ENCODE measurements around the gene RNF38. TPM values are rescaled to one million over a fixed set of nuclear protein-coding genes. Genes with fewer than 3 reads are reported as not detected.

RNF38 gene
- total RNA-seq, 2 experiments from 2014 or later, result 88.1 to 104 TPM

GRCh38 chr9:36364577-36364976 is 35.5 kb downstream of the RNF38 start:
- Mint-ChIP-seq H3K27ac (no peak overlapping the region), H3K36me3 (ENCODE audit: low read depth) (peaks cover 70% of the 10 kb centered on the region)

GRCh38 chr9:36363448-36363847 is 36.6 kb downstream of the RNF38 start:
- peaks cover 11% of the 10 kb centered on the region for H3K4me1 Mint-ChIP-seq (ENCODE audit: low read depth)
- DNase-seq, result no peak
- CTCF ChIA-PET, result no interaction called here

More at GRCh38 chr9:36364577-36364976, 35.5 kb downstream of the RNF38 start:
- ChIA-PET POLR2A (no interaction called here), CTCF (interaction anchor here (1.2 kb wide), 1 partner anchor 11 kb away, joined by 3 read pairs; no protein-coding TSS in a partner anchor)
- ATAC-seq (ENCODE audit: poor library complexity) (no peak), DNase-seq (no peak)
- Histone ChIP-seq H3K36me3 (ENCODE audit: insufficient read depth, low read length) (peaks cover 46% of the 10 kb centered on the region), H3K27me3 (ENCODE audit: control insufficient read depth in 1 of 2, insufficient read depth in 2 of 2, low read length in 2 of 2) (no peaks in the 10 kb centered on the region), H3K27ac (ENCODE audit: low read depth in 1 of 2, low read length in 2 of 2) (no peak overlapping the region), H3K4me3 (ENCODE audit: low read length) (no peak overlapping the region), H3K9me3 (ENCODE audit: control insufficient read depth in 1 of 2, insufficient read depth in 1 of 2, low read length in 2 of 2) (no peaks in the 10 kb centered on the region), H3K4me1 (ENCODE audit: insufficient read depth, low read length) (no peaks in the 10 kb centered on the region)
- Mint-ChIP-seq H3K4me1 (ENCODE audit: low read depth) (peaks cover 10% of the 10 kb centered on the region), H3K4me3 (no peak overlapping the region), H3K9me3 (no peaks in the 10 kb centered on the region), H3K27me3 (no peaks in the 10 kb centered on the region)
- intact Hi-C loops (cut with DNase I, micrococcal nuclease), result no loop called here
- TF ChIP-seq, protein P1, sequence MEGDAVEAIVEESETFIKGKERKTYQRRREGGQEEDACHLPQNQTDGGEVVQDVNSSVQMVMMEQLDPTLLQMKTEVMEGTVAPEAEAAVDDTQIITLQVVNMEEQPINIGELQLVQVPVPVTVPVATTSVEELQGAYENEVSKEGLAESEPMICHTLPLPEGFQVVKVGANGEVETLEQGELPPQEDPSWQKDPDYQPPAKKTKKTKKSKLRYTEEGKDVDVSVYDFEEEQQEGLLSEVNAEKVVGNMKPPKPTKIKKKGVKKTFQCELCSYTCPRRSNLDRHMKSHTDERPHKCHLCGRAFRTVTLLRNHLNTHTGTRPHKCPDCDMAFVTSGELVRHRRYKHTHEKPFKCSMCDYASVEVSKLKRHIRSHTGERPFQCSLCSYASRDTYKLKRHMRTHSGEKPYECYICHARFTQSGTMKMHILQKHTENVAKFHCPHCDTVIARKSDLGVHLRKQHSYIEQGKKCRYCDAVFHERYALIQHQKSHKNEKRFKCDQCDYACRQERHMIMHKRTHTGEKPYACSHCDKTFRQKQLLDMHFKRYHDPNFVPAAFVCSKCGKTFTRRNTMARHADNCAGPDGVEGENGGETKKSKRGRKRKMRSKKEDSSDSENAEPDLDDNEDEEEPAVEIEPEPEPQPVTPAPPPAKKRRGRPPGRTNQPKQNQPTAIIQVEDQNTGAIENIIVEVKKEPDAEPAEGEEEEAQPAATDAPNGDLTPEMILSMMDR (IDR thresholded peaks at IDR 0.05), result no peak

DNA sequence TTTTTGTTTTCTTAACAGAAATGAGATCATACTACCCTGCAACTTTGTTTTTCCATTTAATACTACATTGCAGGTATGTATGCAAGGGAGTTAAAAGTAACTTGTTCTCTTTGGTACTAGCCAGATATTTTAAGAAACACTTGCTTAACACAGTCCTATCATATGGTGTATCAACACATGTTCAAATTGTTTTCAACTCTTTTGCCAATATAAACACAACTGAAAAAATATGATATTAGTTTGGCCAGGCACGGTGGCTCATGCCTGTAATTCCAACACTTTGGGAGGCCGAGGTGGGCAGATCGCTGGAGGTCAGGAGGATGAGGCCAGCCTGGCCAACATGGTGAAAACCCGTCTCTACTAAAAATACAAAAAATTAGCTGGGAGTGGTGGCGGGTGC is 41.6 kb downstream of the RNF38 start:
- peaks cover 73% of the 10 kb centered on the region for H3K36me3 Mint-ChIP-seq (ENCODE audit: low read depth)
- ATAC-seq (ENCODE audit: poor library complexity) (no peak), DNase-seq (no peak)
- H3K9me3 ChIP-seq (ENCODE audit: control insufficient read depth in 1 of 2, insufficient read depth in 1 of 2, low read length in 2 of 2), result no peaks in the 10 kb centered on the region
- H3K36me3 ChIP-seq (ENCODE audit: insufficient read depth, low read length), result peaks cover 42% of the 10 kb centered on the region
- intact Hi-C loops (cut with DNase I, micrococcal nuclease), result no loop called here
- H3K4me1 Mint-ChIP-seq (ENCODE audit: low read depth), result peaks cover 22% of the 10 kb centered on the region
- no peak overlapping the region for H3K27ac ChIP-seq (ENCODE audit: low read depth in 1 of 2, low read length in 2 of 2)
- H3K4me3 ChIP-seq (ENCODE audit: low read length), result no peak overlapping the region
- CTCF ChIA-PET, result no interaction called here
- POLR2A ChIA-PET, result no interaction called here
- no peaks in the 10 kb centered on the region for H3K9me3 Mint-ChIP-seq
- H3K27me3 ChIP-seq (ENCODE audit: control insufficient read depth in 1 of 2, insufficient read depth in 2 of 2, low read length in 2 of 2), result no peaks in the 10 kb centered on the region
- H3K4me3 Mint-ChIP-seq, result no peak overlapping the region
- no peaks in the 10 kb centered on the region for H3K4me1 ChIP-seq (ENCODE audit: insufficient read depth, low read length)
- no peaks in the 10 kb centered on the region for H3K27me3 Mint-ChIP-seq
- no peak overlapping the region for H3K27ac Mint-ChIP-seq
- TF ChIP-seq, protein P1 (IDR thresholded peaks at IDR 0.05), result no peak

More at GRCh38 chr9:36363448-36363847, 36.6 kb downstream of the RNF38 start:
- Mint-ChIP-seq H3K36me3 (ENCODE audit: low read depth) (peaks cover 67% of the 10 kb centered on the region), H3K9me3 (no peaks in the 10 kb centered on the region), H3K4me3 (no peak overlapping the region), H3K27me3 (no peaks in the 10 kb centered on the region), H3K27ac (no peak overlapping the region)
- POLR2A ChIA-PET, result no interaction called here
- H3K4me3 ChIP-seq (ENCODE audit: low read length), result no peak overlapping the region
- peaks cover 41% of the 10 kb centered on the region for H3K36me3 ChIP-seq (ENCODE audit: insufficient read depth, low read length)
- TF ChIP-seq, protein P1 (IDR thresholded peaks at IDR 0.05), result no peak
- no peaks in the 10 kb centered on the region for H3K9me3 ChIP-seq (ENCODE audit: control insufficient read depth in 1 of 2, insufficient read depth in 1 of 2, low read length in 2 of 2)
- H3K27ac ChIP-seq (ENCODE audit: low read depth in 1 of 2, low read length in 2 of 2), result no peak overlapping the region
- H3K27me3 ChIP-seq (ENCODE audit: control insufficient read depth in 1 of 2, insufficient read depth in 2 of 2, low read length in 2 of 2), result no peaks in the 10 kb centered on the region
- ATAC-seq (ENCODE audit: poor library complexity), result no peak
- H3K4me1 ChIP-seq (ENCODE audit: insufficient read depth, low read length), result no peaks in the 10 kb centered on the region
- intact Hi-C loops (cut with DNase I, micrococcal nuclease), result no loop called here
